B cell (primary cell): Measurements from ENCODE around the gene OGDH. TPM values are rescaled to one million over a fixed set of nuclear protein-coding genes. Genes with fewer than 3 reads are reported as not detected.
A peak's percentile ranks its signal among the peaks of the same experiment; 100 is the strongest.

Source experiments
- ATAC-seq: fragments of 200-7000 bp; cut with Tn5 transposase; one replicate; pipeline ENCODE4 v1.10.0; 2021; ENCODE audit warnings: low read depth, mild to moderate bottlenecking, moderate number of reproducible peaks, moderate library complexity
- CTCF ChIA-PET: fragments of 350-600 bp; sonication (Branson Sonifier 250); formaldehyde crosslinking; loops from one replicate; lab custom pipeline; 2021; ENCODE audit warnings: antibody characterized with exemption, inconsistent platforms; lab: Charles Lee
- POLR2A ChIA-PET: fragments of 350-600 bp; sonication (Branson Sonifier 250); formaldehyde crosslinking; loops from one replicate; lab custom pipeline; 2021; ENCODE audit warnings: antibody characterized with exemption; lab: Charles Lee
- DNase-seq: peaks from one replicate; pipeline ENCODE4 v3.0.0; 2013
- H2AFZ ChIP-seq: 2 replicates; pipeline ENCODE4 v1.6.1; 2012; ENCODE audit warnings: mild to moderate bottlenecking, low read depth, low read length; ENCODE audit not compliant: insufficient read depth, poor library complexity, severe bottlenecking
- H3K27ac ChIP-seq, 2 donors: 1 replicate in 1 of 2; 2 replicates in 1 of 2; pipeline ENCODE4 v1.5.1; 2012 to 2013; ENCODE audit warnings: low read length in 2 of 2, mild to moderate bottlenecking in 2 of 2, moderate library complexity in 1 of 2
- H3K27me3 ChIP-seq, 4 experiments: fragments of 200-600 bp in 1 of 4; sonication (generic) in 1 of 4; replicated peaks in 1 of 4; 1 replicate in 2 of 4; 2 replicates in 2 of 4; pipeline versions ENCODE4 v1.6.1 to v1.7.0; 2013 to 2016; ENCODE audit warnings: low read length in 3 of 4, mild to moderate bottlenecking in 2 of 4, mixed read lengths in 1 of 4, moderate library complexity in 1 of 4; ENCODE audit not compliant: insufficient read depth in 4 of 4, control insufficient read depth in 3 of 4; ENCODE audit errors: control extremely low read depth in 1 of 4
- H3K36me3 ChIP-seq, 2 experiments: replicated peaks in 1 of 2; 1 replicate in 1 of 2; 2 replicates in 1 of 2; pipeline versions ENCODE4 v1.6.1 to v1.7.1; 2013; ENCODE audit warnings: low read length in 1 of 2; ENCODE audit not compliant: insufficient read depth in 2 of 2, control insufficient read depth in 1 of 2; ENCODE audit errors: control extremely low read depth in 1 of 2, extremely low read depth in 1 of 2
- H3K4me1 ChIP-seq, 2 donors: fragments of 200-600 bp in 1 of 2; sonication (generic) in 1 of 2; 1 replicate in 1 of 2; 2 replicates in 1 of 2; pipeline versions ENCODE4 v1.5.1 to v1.6.1; 2013 to 2017; ENCODE audit warnings: low read length in 2 of 2; ENCODE audit not compliant: control insufficient read depth in 2 of 2, insufficient read depth in 2 of 2
- H3K4me2 ChIP-seq: replicated peaks from 2 replicates; pipeline ENCODE3; 2012; ENCODE audit warnings: mild to moderate bottlenecking, low read depth, low read length; ENCODE audit not compliant: poor library complexity, severe bottlenecking
- H3K4me3 ChIP-seq, 5 experiments: fragments of 200-600 bp in 1 of 5; sonication (generic) in 1 of 5; 1 replicate in 3 of 5; 2 replicates in 2 of 5; pipeline versions ENCODE4 v1.5.1 to v1.7.0; 2011 to 2016; ENCODE audit warnings: low read length in 4 of 5, mild to moderate bottlenecking in 4 of 5, low read depth in 2 of 5, control low read depth in 1 of 5, moderate library complexity in 1 of 5; ENCODE audit not compliant: insufficient read depth in 1 of 5; ENCODE audit errors: control extremely low read depth in 1 of 5, extremely low read depth in 1 of 5
- H3K79me2 ChIP-seq: fragments of 200-600 bp; sonication (generic); one replicate; pipeline ENCODE4 v1.6.0; 2016; ENCODE audit warnings: low read length; ENCODE audit not compliant: control insufficient read depth, insufficient read depth
- H3K9ac ChIP-seq: fragments of 200-600 bp; sonication (generic); 2 replicates; pipeline ENCODE4 v1.6.1; 2017; ENCODE audit warnings: mild to moderate bottlenecking, low read length, moderate library complexity
- H3K9me3 ChIP-seq, 3 donors: one replicate each; pipeline versions ENCODE4 v1.6.1 to v1.7.1; 2013; ENCODE audit warnings: low read length in 2 of 3; ENCODE audit not compliant: control insufficient read depth in 2 of 3, insufficient read depth in 1 of 3; ENCODE audit errors: control extremely low read depth in 1 of 3
- H4K20me1 ChIP-seq: 2 replicates; pipeline ENCODE4 v1.6.0; 2012; ENCODE audit warnings: mild to moderate bottlenecking, low read length; ENCODE audit not compliant: insufficient read depth, control insufficient read depth, poor library complexity, severe bottlenecking
- H3K27ac Mint-ChIP-seq: one replicate; pipeline ENCODE4 v1.8.0; 2021; ENCODE audit warnings: mixed read lengths
- H3K27me3 Mint-ChIP-seq: one replicate; pipeline ENCODE4 v1.8.0; 2021; ENCODE audit warnings: mixed read lengths
- H3K4me1 Mint-ChIP-seq: one replicate; pipeline ENCODE4 v1.8.0; 2021; ENCODE audit warnings: mixed read lengths
- H3K4me3 Mint-ChIP-seq: one replicate; pipeline ENCODE4 v1.8.0; 2021; ENCODE audit warnings: mixed read lengths
- H3K9me3 Mint-ChIP-seq: one replicate; pipeline ENCODE4 v1.8.0; 2022; ENCODE audit warnings: mixed read lengths; ENCODE audit not compliant: insufficient read depth
- CTCF ChIP-seq: fragments of 200-600 bp; IDR thresholded peaks from one replicate; pipeline ENCODE4 v1.8.0; 2022; ENCODE audit warnings: antibody characterized with exemption, mild to moderate bottlenecking
- EZH2 ChIP-seq: IDR thresholded peaks from 2 replicates; pipeline ENCODE4 v1.6.1; 2012; ENCODE audit warnings: borderline replicate concordance, low read depth, mild to moderate bottlenecking, moderate library complexity, low read length; ENCODE audit not compliant: insufficient read depth, poor library complexity, severe bottlenecking
- WGBS: methylation state at CpG from one replicate; pipeline ENCODE4 v1.1.5; 2013; ENCODE audit warnings: missing lambda C conversion rate; ENCODE audit not compliant: insufficient coverage; 5-methylcytosine and 5-hydroxymethylcytosine counted together
- intact Hi-C: fragments of 100-400 bp; cut with micrococcal nuclease; formaldehyde crosslinking; loops from one replicate; pipeline ENCODE4 v1.10.0; 2022
- polyA plus RNA-seq: library from polyadenylated mRNA; depleted of rRNA; stranded (reverse); fragments of >200 nt; gene quantifications from 2 replicates; pipeline ENCODE4 v1.2.3, GENCODE V29; 2012
- total RNA-seq, 2 donors: library from RNA; stranded (reverse); fragments of 120-200 nt in 1 of 2; gene quantifications; 1 replicate in 1 of 2; 2 replicates in 1 of 2; pipeline versions ENCODE4 v1.2.3 to v1.2.4, GENCODE V29; 2013 to 2022

Gene OGDH
- total and polyA plus RNA-seq, 2 donors (not counting 1 experiment from before 2014, with no cell fraction given), result 42.6 to 80.2 TPM

GRCh38 chr7:44576228-44576627, 30.2 kb upstream of the OGDH start:
- TF ChIP-seq CTCF (no peak), EZH2 (no peak)
- peaks cover 0 to 58% of the 10 kb centered on the region in 2 experiments for H3K36me3 ChIP-seq
- Mint-ChIP-seq H3K4me1 (peaks cover 51% of the 10 kb centered on the region), H3K27ac (peak overlapping the region; percentile 12), H3K4me3 (peak overlapping the region; percentile 46), H3K27me3 (no peaks in the 10 kb centered on the region), H3K9me3 (no peaks in the 10 kb centered on the region)
- no peak for ATAC-seq
- no peaks in the 10 kb centered on the region for H3K27me3 ChIP-seq
- H3K4me2 ChIP-seq, result no peak overlapping the region
- H3K4me3 ChIP-seq, result no peak overlapping the region
- H2AFZ ChIP-seq, result no peak overlapping the region
- H3K27ac ChIP-seq, result peak overlapping the region in 1 of 2 donors; percentile 41
- H3K79me2 ChIP-seq, result peaks cover 81% of the 10 kb centered on the region
- H3K9me3 ChIP-seq, result peaks cover 0 to 3% (median 0%) of the 10 kb centered on the region in 3 donors
- ChIA-PET POLR2A (interaction anchor here (0.7 kb wide), 1 partner anchor 1499 kb away, joined by 5 read pairs; no protein-coding TSS in a partner anchor), CTCF (interaction anchor here (1.4 kb wide), 1 partner anchor 11 kb away, joined by 5 read pairs; no protein-coding TSS in a partner anchor)
- no peak for DNase-seq
- WGBS, result no CpG with 5 or more reads among the region's 2 CpGs
- no peak overlapping the region for H3K9ac ChIP-seq
- intact Hi-C loops, result no loop called here
- no peaks in the 10 kb centered on the region for H4K20me1 ChIP-seq
- H3K4me1 ChIP-seq, result peaks cover 36 to 39% of the 10 kb centered on the region in 2 donors
